Effector CD8-positive, alpha-beta T cell (primary cell): Measurements from ENCODE around the gene LCTL.
A peak's percentile ranks its signal among the peaks of the same experiment; 100 is the strongest.
"Not testable (repeated sequence)": the region's sequence is repeated elsewhere in the genome, so short reads cannot be mapped to it uniquely, and the experiment has no call there.

Experiments
- DNase-seq: peaks from one replicate; lab custom pipeline; 2025; lab: John Stamatoyannopoulos, UW

LCTL gene

DNA sequence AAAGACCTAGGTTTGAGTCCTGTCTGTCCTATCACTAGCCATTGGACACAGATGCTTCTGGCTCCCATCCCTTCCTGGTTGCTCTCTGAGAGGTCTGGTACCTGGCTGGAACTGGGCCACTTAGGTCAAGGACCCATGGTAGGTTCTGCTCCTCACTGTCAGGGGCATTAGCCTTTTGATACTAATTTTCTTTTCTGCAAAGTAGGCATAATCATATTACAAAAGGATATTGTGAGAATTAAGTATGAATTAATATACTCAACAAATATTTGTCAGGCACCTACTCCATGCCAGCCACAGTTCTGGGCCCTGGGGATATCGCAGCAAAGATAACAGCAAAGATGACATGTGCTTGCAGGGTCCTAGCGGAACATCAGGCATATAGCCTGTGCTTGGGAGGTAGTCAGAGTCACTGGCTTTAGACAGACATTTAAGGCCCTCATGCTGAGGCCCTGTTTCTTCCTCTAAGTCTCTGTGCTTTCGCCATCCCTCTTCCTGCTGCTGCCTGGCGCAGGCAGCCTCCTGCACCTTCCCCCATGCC, 25.6 kb upstream of the LCTL start:
- no peak for DNase-seq

DNA sequence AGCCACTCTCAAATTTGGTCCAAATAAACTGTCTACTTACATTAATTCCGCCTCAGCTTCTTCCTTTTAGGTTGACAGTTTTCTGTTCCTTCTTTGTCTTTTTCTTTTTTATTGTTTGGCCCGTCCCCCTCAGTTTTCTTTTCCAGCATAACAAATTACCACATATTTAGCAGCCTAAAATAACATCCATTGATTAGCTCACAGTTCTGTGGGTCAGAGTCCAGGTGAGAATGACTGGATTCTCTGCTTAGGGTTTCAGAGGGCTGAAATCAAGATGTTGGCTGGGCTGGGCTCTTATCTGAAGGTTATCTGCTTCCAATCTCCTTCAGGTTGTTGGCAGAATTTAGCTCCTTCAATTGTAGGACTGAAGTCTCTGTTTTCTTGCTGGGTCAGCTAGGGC, 24.6 kb upstream of the LCTL start:
- no peak for DNase-seq

DNA sequence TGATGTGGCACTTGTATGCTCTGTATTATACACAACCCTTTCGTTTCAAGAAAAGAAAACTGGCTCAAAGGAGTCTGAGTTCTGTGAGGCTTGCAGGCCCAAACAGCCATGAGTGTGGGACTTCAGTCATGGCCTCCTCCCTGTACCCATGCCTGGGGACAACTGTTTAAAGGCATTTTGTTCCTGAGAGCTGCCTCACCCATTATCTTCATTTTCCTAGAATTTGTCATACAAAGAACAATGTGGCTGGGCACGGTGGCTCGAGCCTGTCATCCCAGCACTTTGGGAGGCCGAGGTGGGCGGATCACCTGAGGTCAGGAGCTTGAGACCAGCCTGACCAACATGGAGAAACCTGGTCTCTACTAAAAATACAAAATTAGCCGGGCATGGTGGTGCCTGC, 23.6 kb upstream of the LCTL start:
- not testable (repeated sequence) for DNase-seq

DNA sequence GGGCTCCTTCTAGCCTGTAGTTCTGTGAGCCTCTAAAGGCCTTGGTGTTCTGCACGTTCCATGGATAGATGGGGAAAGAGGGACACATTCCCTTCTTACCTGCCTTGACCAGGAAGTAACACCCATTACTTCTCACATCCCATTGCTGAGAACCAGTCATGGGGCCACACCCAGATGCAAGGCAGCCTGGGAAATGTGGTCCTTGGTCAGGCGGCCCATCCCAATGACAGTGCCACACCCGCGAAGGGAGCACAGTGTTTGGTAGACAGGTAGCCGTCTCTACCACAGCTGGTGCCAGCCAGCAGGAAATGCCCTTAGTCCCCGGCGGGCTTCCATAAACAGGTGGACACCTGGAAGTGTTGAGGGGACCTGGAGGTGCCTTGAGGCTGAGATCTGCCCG, 23.2 kb upstream of the LCTL start:
- DNase-seq, result no peak

DNA sequence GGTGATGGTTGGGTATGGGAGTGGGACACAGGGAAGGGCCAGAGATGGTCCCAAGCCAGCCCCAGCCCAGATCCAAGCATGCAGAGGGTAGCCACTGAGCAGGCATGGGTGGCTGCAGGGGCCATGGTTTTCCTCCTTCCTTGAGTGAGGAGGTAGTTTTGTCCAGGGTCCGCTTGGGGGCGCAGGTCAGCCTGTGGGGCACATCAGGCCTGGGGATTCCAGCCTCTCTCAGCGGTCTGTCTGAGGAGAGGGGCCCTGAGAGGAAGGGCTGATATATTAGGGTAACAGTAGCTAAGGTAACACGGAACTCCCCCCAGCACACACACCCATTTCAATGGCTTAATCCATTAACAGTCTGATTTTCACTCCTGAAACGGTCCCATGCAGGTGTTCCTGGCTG, 22.7 kb upstream of the LCTL start:
- DNase-seq, result no peak

DNA sequence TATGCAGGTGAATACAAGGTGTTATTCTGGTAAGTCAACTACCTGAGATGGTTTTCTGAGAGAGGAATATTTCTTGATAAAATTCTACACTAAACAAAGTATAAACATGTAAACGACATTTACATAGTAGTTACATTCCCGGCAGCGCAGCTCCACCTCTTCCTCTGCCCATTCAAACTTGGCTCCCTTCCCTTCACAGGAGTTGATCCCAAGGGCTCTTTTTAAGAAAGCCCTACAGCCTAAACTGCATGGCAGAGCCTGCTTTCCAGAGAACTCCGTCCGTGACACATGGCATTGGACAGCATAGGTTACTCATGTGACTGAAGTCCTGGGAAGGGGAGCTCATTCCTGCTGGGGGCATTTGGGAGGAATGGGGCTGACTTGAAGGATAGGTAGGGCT, 22.0 kb upstream of the LCTL start:
- no peak for DNase-seq

DNA sequence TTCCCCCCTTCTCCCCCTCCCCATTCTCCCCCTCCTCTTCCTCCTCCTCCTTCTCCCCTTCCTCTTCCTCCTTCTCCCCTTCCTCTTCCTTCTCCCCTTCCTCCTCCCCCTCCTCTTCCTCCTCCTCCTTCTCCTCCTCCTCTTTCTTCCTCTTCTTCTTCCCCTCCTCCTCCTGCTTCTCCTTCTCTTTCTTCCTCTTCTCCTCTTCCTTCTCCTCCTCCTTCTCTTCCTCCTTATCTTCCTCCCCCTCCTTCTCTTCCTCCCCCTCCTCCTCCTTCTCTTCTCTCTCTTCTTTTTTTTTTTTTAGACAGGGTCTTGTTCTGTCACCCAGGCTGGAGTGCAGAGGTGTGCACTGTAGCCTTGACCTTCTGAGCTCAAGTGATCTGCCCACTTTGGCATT, 21.2 kb upstream of the LCTL start:
- no peak for DNase-seq

GRCh38 chr15:66586155-66586976, 20.6 kb upstream of the LCTL start:
- no peak for DNase-seq

GRCh38 chr15:66581972-66582537, 16.3 kb upstream of the LCTL start:
- DNase-seq, result no peak

DNA sequence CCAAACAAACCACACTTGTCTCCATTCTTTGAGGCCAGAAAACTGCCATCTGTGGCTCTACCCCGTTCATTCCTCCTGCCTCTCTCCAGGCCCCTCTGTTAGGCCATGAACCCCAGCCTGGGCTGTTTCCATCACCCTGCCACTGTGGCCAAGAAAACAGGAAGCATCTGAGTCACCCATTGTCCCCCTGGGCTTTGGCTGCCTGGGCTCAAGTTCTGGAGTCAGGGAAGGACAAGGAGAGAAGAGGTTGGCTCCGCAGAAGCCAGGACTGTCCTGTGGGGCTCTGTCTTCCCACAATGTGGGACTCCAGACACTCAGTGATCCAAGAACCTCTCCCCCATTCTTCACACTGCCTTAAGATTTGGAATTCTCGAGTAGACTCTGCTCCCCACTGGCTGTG, 14.8 kb upstream of the LCTL start:
- no peak for DNase-seq

- DNase-seq, result no peak
These were observed 12.6 kb upstream of the LCTL start for GRCh38 chr15:66578286-66578875.

DNA sequence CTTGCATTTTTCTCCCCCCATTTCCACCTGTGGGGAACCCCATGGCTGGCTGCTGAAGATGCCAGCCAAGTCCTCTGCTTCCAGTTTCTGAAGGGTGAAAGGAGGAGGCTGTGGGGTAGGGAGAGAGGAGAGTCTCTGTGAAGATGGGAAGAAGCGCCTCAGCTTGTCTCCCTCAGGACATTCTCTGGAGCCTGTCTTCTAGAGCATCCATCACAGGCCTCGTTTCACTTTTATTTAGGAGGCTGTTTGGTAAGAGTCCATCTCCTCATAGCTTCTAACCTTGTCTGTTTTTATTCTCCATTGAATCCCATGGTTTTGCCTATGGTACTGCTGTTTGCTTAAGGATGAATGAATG, 8.8 kb upstream of the LCTL start:
- no peak for DNase-seq

- DNase-seq, result no peak
These were observed 8.2 kb upstream of the LCTL start for GRCh38 chr15:66573719-66574595.

GRCh38 chr15:66573348-66573718, 7.5 kb upstream of the LCTL start:
- no peak for DNase-seq

DNA sequence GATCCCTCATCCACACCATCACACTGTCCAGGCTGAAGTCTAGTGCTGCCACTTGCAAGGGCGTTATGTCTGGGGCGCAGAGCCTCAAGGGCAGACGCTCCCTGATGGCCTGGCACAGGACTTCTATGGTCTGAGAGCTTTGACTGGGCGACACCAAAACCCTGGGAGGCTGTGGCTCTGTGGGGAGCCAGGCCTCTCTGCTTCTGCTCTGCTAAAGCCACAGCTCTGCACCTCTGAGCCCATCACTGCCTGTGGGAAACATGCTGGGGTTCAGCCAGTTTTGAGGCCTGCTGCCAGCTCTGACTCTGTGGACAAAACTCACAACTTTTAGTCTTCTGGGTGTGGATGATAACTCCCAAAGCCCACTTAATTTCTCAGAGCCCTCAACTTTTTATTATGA, 6.3 kb upstream of the LCTL start:
- DNase-seq, result no peak

DNA sequence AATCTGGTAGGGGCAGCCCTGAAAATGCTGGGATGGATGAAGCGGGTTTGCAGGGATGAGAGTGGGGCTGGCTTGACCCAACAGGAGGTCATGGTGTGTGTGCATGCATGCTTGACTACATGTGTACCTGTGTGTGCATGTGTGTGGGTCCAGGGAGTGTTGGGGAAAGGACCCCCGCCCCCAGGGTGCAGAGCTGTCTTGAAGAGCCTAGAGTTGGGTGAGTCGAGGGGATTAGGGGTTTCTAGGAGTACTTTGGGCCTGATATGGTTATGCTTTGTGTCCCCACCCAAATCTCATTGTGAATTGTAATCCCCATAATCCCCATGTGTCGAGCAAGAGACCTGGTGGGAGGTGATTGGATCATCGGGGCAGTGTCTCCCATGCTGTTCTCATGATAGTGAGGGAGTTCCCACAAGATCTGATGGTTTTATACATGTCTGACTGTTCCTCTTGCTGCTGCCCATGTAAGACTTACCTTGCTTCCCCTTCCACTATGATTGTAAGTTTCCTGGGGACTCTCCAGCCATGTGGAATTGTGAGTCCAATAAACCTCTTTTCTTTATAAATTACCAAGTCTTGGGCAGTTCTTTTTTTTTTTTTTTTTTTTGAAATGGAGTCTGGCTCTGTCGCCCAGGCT, 5.2 kb upstream of the LCTL start:
- DNase-seq, result no peak

DNA sequence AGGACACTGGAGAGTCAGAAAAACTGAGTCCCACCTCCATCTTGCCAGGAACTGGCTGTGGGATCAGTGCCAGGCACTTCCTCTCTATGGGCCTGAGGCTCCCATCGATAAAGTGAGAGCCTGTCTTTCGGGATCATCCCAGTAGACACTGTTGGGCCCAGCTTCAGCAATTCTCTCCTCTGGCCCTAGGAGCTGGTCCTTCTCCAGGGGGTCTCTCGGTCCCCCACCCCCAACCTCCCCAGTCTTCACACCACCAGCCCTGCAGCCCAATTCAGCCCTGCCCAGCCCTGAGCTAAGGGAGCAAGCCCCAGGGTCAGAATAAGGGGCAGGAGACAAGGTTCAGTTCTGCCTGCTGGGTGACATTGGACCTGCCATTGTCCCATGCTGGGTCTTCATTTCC, 4.5 kb upstream of the LCTL start:
- no peak for DNase-seq

GRCh38 chr15:66569461-66570137, 3.8 kb upstream of the LCTL start:
- DNase-seq, result no peak

DNA sequence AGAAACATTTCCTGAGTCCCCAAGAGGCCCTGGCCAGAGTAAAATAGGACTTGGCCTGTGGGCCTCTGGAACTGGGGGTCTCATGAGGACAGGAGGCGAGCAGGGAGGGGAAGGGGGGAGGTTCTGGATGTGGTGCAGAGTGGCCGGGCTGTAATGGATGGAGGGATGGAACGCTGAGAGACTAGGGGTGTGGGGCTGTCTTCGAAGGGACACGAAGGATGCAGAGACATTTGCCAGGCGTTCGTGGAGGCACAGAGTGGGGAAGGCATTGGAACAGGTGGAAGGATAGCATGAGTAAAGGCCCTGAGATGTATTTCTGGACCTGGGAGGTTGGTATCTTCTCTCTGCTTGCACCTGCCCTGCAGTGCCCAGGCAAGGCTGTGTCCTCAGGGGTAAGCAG, 2.1 kb upstream of the LCTL start:
- DNase-seq, result no peak

DNA sequence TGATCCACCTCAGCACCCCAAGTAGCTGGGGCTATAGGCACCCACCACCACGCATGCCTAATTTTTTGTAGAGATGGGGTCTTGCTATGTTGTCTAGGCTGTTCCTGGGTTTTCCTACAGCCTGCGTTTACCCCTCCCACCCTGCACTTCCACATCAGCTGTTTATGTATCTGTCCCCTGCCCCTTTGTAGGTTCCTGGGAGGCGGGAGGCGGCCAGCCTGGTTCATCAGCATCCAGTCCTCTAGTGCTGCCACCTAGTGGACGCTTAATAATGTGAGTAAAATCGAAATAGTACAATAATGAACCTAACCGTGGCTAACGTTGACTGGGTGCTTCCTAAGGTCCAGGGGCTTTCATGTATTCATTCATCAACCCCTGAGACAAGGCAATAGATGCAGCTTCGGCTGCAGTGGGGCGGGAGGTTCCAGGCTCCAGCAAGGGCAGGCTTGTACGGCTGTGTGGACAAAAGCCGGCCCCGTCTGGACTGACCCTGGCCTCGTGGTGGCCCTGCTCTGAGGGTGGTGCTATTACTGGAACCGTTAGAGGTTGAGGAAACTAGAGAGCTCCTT, 1.2 kb upstream of the LCTL start:
- DNase-seq, result peak; percentile 9

DNA sequence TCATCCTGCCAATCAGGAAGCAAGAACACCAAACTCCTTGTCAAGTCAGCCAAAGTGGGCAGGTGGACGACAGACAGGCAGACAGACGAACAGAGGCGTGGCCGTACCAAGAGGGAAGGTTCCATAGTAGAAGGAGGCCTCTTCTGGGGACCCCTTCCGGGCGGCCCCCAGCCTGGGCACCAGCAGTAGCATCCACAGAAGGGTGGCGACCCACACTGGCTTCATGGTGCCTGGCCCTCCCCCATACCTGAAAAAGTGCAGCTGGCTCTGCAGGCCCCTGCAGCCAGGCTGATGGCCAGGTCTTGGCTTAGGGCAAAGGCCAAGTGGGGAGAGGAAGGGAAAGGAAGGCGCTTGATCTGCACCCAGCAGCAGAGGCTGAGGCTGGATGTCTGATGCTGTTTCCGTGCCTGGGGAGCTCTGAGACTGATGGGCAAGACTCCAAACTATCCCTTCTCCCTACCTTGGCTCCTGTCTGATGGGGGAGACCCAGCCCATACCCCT, 607 bp downstream of the LCTL start:
- no peak for DNase-seq
